Ishikawa (cell line): Measurements from ENCODE around the gene CDCP2.

ENCODE experiments used
- EP300 ChIP-seq: IDR thresholded peaks from 2 replicates; pipeline ENCODE4 v1.6.1; 2012; ENCODE audit warnings: borderline replicate concordance
- NFIC ChIP-seq: IDR thresholded peaks from 2 replicates; pipeline ENCODE4 v1.6.1; 2012
- RAD21 ChIP-seq: IDR thresholded peaks from 2 replicates; pipeline ENCODE4 v1.6.1; 2012; ENCODE audit warnings: low read depth
- REST ChIP-seq: IDR thresholded peaks from 2 replicates; pipeline ENCODE4 v1.6.1; 2012; ENCODE audit warnings: low read depth, mild to moderate bottlenecking
- TAF1 ChIP-seq: IDR thresholded peaks from 2 replicates; pipeline ENCODE4 v1.6.1; 2012; ENCODE audit warnings: low read depth, mild to moderate bottlenecking
- TCF12 ChIP-seq: IDR thresholded peaks from 2 replicates; pipeline ENCODE4 v1.6.1; 2012; ENCODE audit warnings: low read depth
- USF1 ChIP-seq: IDR thresholded peaks from 2 replicates; pipeline ENCODE4 v1.6.1; 2012
- YY1 ChIP-seq: IDR thresholded peaks from 2 replicates; pipeline ENCODE4 v1.6.1; 2012; ENCODE audit warnings: low read depth
- ZBTB7A ChIP-seq: IDR thresholded peaks from 2 replicates; pipeline ENCODE4 v1.6.1; 2012; ENCODE audit warnings: low read depth

DNA sequence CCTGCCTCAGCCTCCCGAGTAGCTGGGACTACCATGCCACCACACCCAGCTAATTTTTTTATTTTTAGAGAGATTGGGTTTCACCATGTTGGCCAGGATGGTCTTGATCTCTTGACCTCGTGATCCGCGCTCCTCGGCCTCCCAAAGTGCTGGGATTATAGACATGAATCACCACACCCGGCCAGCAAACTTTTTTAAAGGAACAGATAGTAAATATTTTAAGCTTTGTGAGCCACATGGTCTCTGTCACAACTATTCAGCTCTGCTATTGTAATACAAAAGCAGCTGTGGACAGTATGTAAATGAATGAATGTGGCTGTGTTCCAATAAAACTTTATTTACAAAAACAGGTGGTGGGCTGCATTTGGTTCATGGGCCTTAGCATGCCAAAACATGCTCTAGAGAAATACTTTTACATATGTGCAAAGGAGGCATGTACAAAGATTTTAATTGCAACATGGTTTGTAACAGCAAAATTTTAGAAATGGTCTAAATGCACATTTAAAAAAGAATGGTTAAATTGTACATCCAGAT lies 47.0 kb downstream of the CDCP2 start:
- TF ChIP-seq REST (no peak), YY1 (no peak), NFIC (no peak), RAD21 (no peak), TAF1 (no peak), EP300 (no peak), ZBTB7A (no peak), USF1 (no peak), TCF12 (no peak)
